HCT116 (cell line): ENCODE measurements around the gene RAB9A. TPM values are rescaled to one million over a fixed set of nuclear protein-coding genes. Genes with fewer than 3 reads are reported as not detected.

Experiments used
- ATAC-seq: fragments of 200-7000 bp; cut with Tn5 transposase; 2 replicates; pipeline ENCODE4 v1.9.1; 2020; ENCODE audit warnings: mild to moderate bottlenecking, moderate library complexity
- BruUV-seq: library from RNA; stranded (reverse); fragments of 400-500 nt; replicated peaks from 2 replicates; lab custom pipeline; 2021; lab: Mats Ljungman, UMichigan
- CTCF ChIA-PET: fragments of 300-600 bp; sonication (Branson Sonifier 250); formaldehyde crosslinking; loops from one replicate; lab custom pipeline; 2021; ENCODE audit warnings: antibody characterized with exemption; lab: Charles Lee
- POLR2A ChIA-PET: fragments of 300-600, 350-600 bp; sonication (Branson Sonifier 250); formaldehyde crosslinking; loops from one replicate; lab custom pipeline; 2021; ENCODE audit warnings: antibody characterized with exemption; lab: Charles Lee
- RAD21 ChIA-PET, 2 experiments: fragments of 300-600 bp; sonication (Branson Sonifier 250); formaldehyde crosslinking; loops; one replicate each; lab custom pipeline; 2023; ENCODE audit warnings: low total read pairs in 2 of 2; ENCODE audit not compliant: uncharacterized antibody in 2 of 2, unreplicated experiment in 2 of 2, low non-redundant PET in 1 of 2; lab: Charles Lee
- DNase-seq: peaks from one replicate; pipeline ENCODE4 v3.0.0-alpha.2; 2010; ENCODE audit warnings: low read depth, low spot score
- H2AFZ ChIP-seq: fragments of 200-600 bp; shearing (Covaris generic), sonication (generic); 2 replicates; pipeline ENCODE4 v1.6.1; 2017; ENCODE audit warnings: low read depth, mixed run types, mixed read lengths, antibody characterized with exemption, low read length; ENCODE audit not compliant: poor library complexity, severe bottlenecking
- H3K27ac ChIP-seq: 2 replicates; pipeline ENCODE4 v1.5.1; 2012; ENCODE audit warnings: low read depth, low read length
- H3K27me3 ChIP-seq: fragments of 200-600 bp; sonication (generic); 2 replicates; pipeline ENCODE4 v1.6.1; 2016; ENCODE audit warnings: mixed run types, low read length, mixed read lengths; ENCODE audit not compliant: insufficient read depth
- H3K36me3 ChIP-seq, 2 experiments: fragments of 200-500 bp in 1 of 2; fragments of 200-600 bp in 1 of 2; sonication (Bioruptor generic) in 1 of 2; sonication (generic) in 1 of 2; 2 replicates each; pipeline versions ENCODE4 v1.5.1 to v1.6.1; 2014 to 2016; ENCODE audit warnings: low read length in 2 of 2, inconsistent platforms in 1 of 2, mixed read lengths in 1 of 2, mixed run types in 1 of 2; ENCODE audit not compliant: insufficient read depth in 2 of 2, control insufficient read depth in 1 of 2
- H3K4me1 ChIP-seq, 2 experiments: fragments of 200-600 bp in 1 of 2; sonication (generic) in 1 of 2; 2 replicates each; pipeline versions ENCODE4 v1.5.1 to v1.6.1; 2012 to 2017; ENCODE audit warnings: low read length in 2 of 2, inconsistent platforms in 1 of 2, mild to moderate bottlenecking in 1 of 2, mixed read lengths in 1 of 2, mixed run types in 1 of 2, moderate library complexity in 1 of 2; ENCODE audit not compliant: insufficient read depth in 2 of 2, control insufficient read depth in 1 of 2
- H3K4me2 ChIP-seq: fragments of 200-600 bp; sonication (generic); 2 replicates; pipeline ENCODE4 v1.6.1; 2017; ENCODE audit warnings: mixed run types, low read length, mixed read lengths
- H3K4me3 ChIP-seq, 2 experiments: fragments of 200-600 bp in 1 of 2; sonication (generic) in 1 of 2; replicated peaks in 1 of 2; 2 replicates each; pipeline ENCODE4 v1.5.1; 2011 to 2016; ENCODE audit warnings: low read length in 2 of 2, control low read depth in 1 of 2, low read depth in 1 of 2, mild to moderate bottlenecking in 1 of 2, mixed read lengths in 1 of 2, mixed run types in 1 of 2
- H3K79me2 ChIP-seq: fragments of 200-600 bp; sonication (generic); 2 replicates; pipeline ENCODE4 v1.6.1; 2017; ENCODE audit warnings: mild to moderate bottlenecking, mixed run types, low read length, moderate library complexity, mixed read lengths; ENCODE audit not compliant: insufficient read depth
- H3K9ac ChIP-seq: fragments of 200-600 bp; sonication (generic); 2 replicates; pipeline ENCODE4 v1.6.1; 2016; ENCODE audit warnings: low read length, mixed read lengths
- H3K9me2 ChIP-seq: fragments of 200-600 bp; sonication (generic), shearing (Covaris generic); 2 replicates; pipeline ENCODE4 v1.6.1; 2017; ENCODE audit warnings: mixed run types, mild to moderate bottlenecking, moderate library complexity; ENCODE audit not compliant: insufficient read depth
- H3K9me3 ChIP-seq, 2 experiments: fragments of 200-500 bp in 1 of 2; fragments of 200-600 bp in 1 of 2; sonication (Bioruptor generic) in 1 of 2; sonication (generic) in 1 of 2; 2 replicates each; pipeline ENCODE4 v1.6.1; 2014 to 2017; ENCODE audit warnings: low read length in 2 of 2, mixed read lengths in 2 of 2, inconsistent platforms in 1 of 2, low read depth in 1 of 2, mild to moderate bottlenecking in 1 of 2, mixed run types in 1 of 2, moderate library complexity in 1 of 2; ENCODE audit not compliant: control insufficient read depth in 1 of 2, insufficient read depth in 1 of 2
- H4K20me1 ChIP-seq: fragments of 200-600 bp; sonication (generic), shearing (Covaris generic); 2 replicates; pipeline ENCODE4 v1.6.1; 2017; ENCODE audit warnings: mixed run types, mild to moderate bottlenecking, moderate library complexity; ENCODE audit not compliant: insufficient read depth
- CBX3 ChIP-seq: IDR thresholded peaks from 2 replicates; pipeline ENCODE4 v1.6.1; 2012; ENCODE audit warnings: low read depth
- CTCF ChIP-seq, 3 experiments: fragments of 200-600 bp in 1 of 3; sonication (generic) in 1 of 3; IDR thresholded peaks in 2 of 3; conservative IDR thresholded peaks in 1 of 3; 2 replicates each; pipeline ENCODE4 v1.5.1; 2012 to 2017; ENCODE audit warnings: low read depth in 2 of 3, low read length in 2 of 3, antibody characterized with exemption in 1 of 3, borderline replicate concordance in 1 of 3, control low read depth in 1 of 3, mild to moderate bottlenecking in 1 of 3, mixed read lengths in 1 of 3, mixed run types in 1 of 3, moderate library complexity in 1 of 3; ENCODE audit not compliant: insufficient read depth in 1 of 3
- ELF1 ChIP-seq: IDR thresholded peaks from 2 replicates; pipeline ENCODE4 v1.6.1; 2012; ENCODE audit warnings: low read depth, borderline replicate concordance
- POLR2A ChIP-seq: IDR thresholded peaks from 2 replicates; pipeline ENCODE4 v1.7.0; 2011; ENCODE audit warnings: borderline replicate concordance; ENCODE audit not compliant: insufficient read depth, insufficient read length; ENCODE audit errors: extremely low read depth
- POLR2AphosphoS5 ChIP-seq: IDR thresholded peaks from 2 replicates; pipeline ENCODE4 v1.6.1; 2011; ENCODE audit warnings: mild to moderate bottlenecking, low read depth, low read length, moderate library complexity
- SP1 ChIP-seq: IDR thresholded peaks from 2 replicates; pipeline ENCODE4 v1.6.1; 2012; ENCODE audit warnings: low read depth
- intact Hi-C: fragments of 100-400 bp; cut with micrococcal nuclease; formaldehyde crosslinking; loops from 2 replicates; pipeline ENCODE4 v1.10.0; 2022
- total RNA-seq: library from RNA; stranded (reverse); gene quantifications from one replicate; pipeline ENCODE4 v1.2.1, GENCODE V29; 2021; ENCODE audit not compliant: unreplicated experiment

RAB9A gene
- total RNA-seq, 1 experiment from 2014 or later = 23.9 TPM

- no peak for TF ChIP-seq CTCF (IDR thresholded peaks at IDR 0.05 in 2 of 3, conservative IDR thresholded peaks at IDR 0.05 in 1 of 3; ENCODE audit: borderline replicate concordance in 1 of 3, insufficient read depth in 1 of 3, low read depth in 2 of 3, low read length in 2 of 3)
- peak; percentile 69 for TF ChIP-seq POLR2AphosphoS5
- TF ChIP-seq CBX3 = no peak
- TF ChIP-seq SP1 = peak; percentile 55
Observed at GRCh38 chrX:13652850-13653693, 35.9 kb upstream of the RAB9A start, which contains the start of gene TCEANC (continued).

GRCh38 chrX:13654116-13654515 is 34.8 kb upstream of the RAB9A start:
- POLR2A ChIA-PET = no interaction called here
- intact Hi-C loops = no loop called here
- no peaks in the 10 kb centered on the region for H3K9me3 ChIP-seq

More at GRCh38 chrX:13654116-13654515, 34.8 kb upstream of the RAB9A start:
- CTCF ChIA-PET = interaction anchor here (1.0 kb wide), 1 partner anchor 147 kb away, joined by 3 read pairs; no protein-coding TSS in a partner anchor
- TF ChIP-seq CTCF (IDR thresholded peaks at IDR 0.05 in 2 of 3, conservative IDR thresholded peaks at IDR 0.05 in 1 of 3; ENCODE audit: borderline replicate concordance in 1 of 3, insufficient read depth in 1 of 3, low read depth in 2 of 3, low read length in 2 of 3) (no peak), POLR2A (no peak), ELF1 (no peak)
- TF ChIP-seq, all 23 proteins: peak for 0
- no peak for ATAC-seq
- Histone ChIP-seq H3K4me3 (peak overlapping the region; percentile 52 to 67), H3K9ac (peak overlapping the region; percentile 58), H3K36me3 (no peaks in the 10 kb centered on the region), H3K27ac (peak overlapping the region; percentile 88; the same call in 1 of the 2 replicates), H3K4me1 (peaks cover 10 to 18% of the 10 kb centered on the region in 2 experiments), H3K27me3 (no peaks in the 10 kb centered on the region), H3K9me2 (no peaks in the 10 kb centered on the region), H3K4me2 (peak overlapping the region; percentile 87), H3K79me2 (no peaks in the 10 kb centered on the region), H4K20me1 (no peaks in the 10 kb centered on the region), H2AFZ (no peak overlapping the region)
- RAD21 ChIA-PET = no interaction called here
- BruUV-seq = no TSS peak
- DNase-seq = no peak
